ENCODE results near the gene STPG4. TPM values are rescaled to one million over a fixed set of nuclear protein-coding genes. Genes with fewer than 3 reads are reported as not detected.

The STPG4 gene
- polyA plus RNA-seq, 3 donors: 0.20 to 0.24 TPM; not detected in 1

DNA sequence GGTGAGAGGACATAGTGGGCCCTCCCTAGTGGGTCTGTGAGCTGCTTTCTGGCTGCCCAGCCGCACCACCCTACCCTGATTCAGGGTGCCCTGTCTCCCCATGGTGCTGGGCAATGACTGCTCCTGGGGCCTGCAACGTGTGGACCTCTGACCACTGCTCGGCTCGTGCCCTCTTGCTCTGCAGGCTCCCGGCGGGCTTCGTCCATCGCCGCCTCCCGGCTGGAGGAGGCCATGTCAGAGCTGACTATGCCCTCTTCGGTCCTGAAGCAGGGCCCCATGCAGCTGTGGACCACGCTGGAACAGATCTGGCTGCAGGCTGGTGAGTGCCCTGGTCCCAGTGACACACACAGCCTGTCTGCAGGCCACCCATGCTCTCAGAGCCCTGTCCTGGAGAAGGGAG is 103.5 kb downstream of the STPG4 start:
- DNase-seq: no peak
- peaks cover 14% of the 10 kb centered on the region for H3K79me2 ChIP-seq (ENCODE audit: insufficient read depth, low read length)
- H3K27ac Mint-ChIP-seq: peak overlapping the region in 4 of 7 donors; percentile 37 to 85 (median 62)
- TF ChIP-seq, protein P1, sequence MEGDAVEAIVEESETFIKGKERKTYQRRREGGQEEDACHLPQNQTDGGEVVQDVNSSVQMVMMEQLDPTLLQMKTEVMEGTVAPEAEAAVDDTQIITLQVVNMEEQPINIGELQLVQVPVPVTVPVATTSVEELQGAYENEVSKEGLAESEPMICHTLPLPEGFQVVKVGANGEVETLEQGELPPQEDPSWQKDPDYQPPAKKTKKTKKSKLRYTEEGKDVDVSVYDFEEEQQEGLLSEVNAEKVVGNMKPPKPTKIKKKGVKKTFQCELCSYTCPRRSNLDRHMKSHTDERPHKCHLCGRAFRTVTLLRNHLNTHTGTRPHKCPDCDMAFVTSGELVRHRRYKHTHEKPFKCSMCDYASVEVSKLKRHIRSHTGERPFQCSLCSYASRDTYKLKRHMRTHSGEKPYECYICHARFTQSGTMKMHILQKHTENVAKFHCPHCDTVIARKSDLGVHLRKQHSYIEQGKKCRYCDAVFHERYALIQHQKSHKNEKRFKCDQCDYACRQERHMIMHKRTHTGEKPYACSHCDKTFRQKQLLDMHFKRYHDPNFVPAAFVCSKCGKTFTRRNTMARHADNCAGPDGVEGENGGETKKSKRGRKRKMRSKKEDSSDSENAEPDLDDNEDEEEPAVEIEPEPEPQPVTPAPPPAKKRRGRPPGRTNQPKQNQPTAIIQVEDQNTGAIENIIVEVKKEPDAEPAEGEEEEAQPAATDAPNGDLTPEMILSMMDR (IDR thresholded peaks at IDR 0.05): no peak
- peaks cover 29% of the 10 kb centered on the region for H3K4me1 Mint-ChIP-seq
- H3K4me2 ChIP-seq (replicated peaks; ENCODE audit: extremely low read depth, low read length, poor library complexity, severe bottlenecking): no peak overlapping the region
- H3K27me3 Mint-ChIP-seq (ENCODE audit: low read depth in 3 of 3): peaks cover 0 to 2% (median 0%) of the 10 kb centered on the region in 3 donors
- no peaks in the 10 kb centered on the region for H3K9me3 ChIP-seq (replicated peaks in 1 of 2; ENCODE audit: control insufficient read depth in 1 of 2, insufficient read depth in 1 of 2, low read length in 2 of 2)
- WGBS (ENCODE audit: insufficient coverage): 96% methylated on average over 12 of the region's 12 CpGs
- peak overlapping the region in 1 of 2 donors; percentile 67 for H3K27ac ChIP-seq (ENCODE audit: low read depth in 1 of 2, low read length in 2 of 2)
- intact Hi-C loops (cut with micrococcal nuclease): no loop called here
- peaks cover 87 to 95% of the 10 kb centered on the region in 2 donors for H3K36me3 Mint-ChIP-seq
- H3K4me3 ChIP-seq (replicated peaks in 1 of 3; ENCODE audit: low read depth in 2 of 3, low read length in 3 of 3): no peak overlapping the region
- H3K36me3 ChIP-seq (replicated peaks in 1 of 2; ENCODE audit: control insufficient read depth in 1 of 2, insufficient read depth in 2 of 2, low read length in 2 of 2): peaks cover 78 to 90% of the 10 kb centered on the region in 2 donors
- H3K9ac ChIP-seq (ENCODE audit: insufficient read depth, low read length, poor library complexity, severe bottlenecking): no peak overlapping the region
- H3K9me3 Mint-ChIP-seq: no peaks in the 10 kb centered on the region
- H4K20me1 ChIP-seq (ENCODE audit: insufficient read depth, low read length): no peaks in the 10 kb centered on the region
- no peaks in the 10 kb centered on the region for H3K27me3 ChIP-seq (ENCODE audit: control insufficient read depth in 2 of 2, insufficient read depth in 2 of 2, low read length in 2 of 2)
- H2AFZ ChIP-seq (ENCODE audit: insufficient read depth, low read depth, low read length, poor library complexity, severe bottlenecking): no peak overlapping the region
- peaks cover 18 to 22% of the 10 kb centered on the region in 2 donors for H3K4me1 ChIP-seq (ENCODE audit: control insufficient read depth in 1 of 2, insufficient read depth in 2 of 2, low read length in 2 of 2)
- no peak overlapping the region for H3K4me3 Mint-ChIP-seq

DNA sequence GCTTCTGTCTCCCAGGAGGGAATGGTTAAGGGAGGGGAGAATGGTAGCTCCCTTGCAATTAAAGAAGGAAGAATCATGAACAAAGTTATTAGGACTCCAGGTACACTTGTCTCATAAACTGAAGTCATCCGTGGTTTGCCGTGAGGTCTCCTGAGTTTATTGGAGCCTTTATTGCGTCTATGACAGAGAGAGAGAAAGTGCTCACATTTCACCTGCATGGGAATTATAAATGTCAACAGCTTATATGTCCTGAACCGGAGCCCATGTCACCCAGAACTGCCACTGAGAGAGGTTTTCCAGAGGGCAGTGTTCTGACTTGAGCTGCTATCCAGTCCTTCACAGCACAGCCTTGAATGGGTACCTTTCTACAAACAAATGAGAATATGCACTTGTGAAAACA is 104.3 kb downstream of the STPG4 start:
- Mint-ChIP-seq H3K9me3 (no peaks in the 10 kb centered on the region), H3K27me3 (ENCODE audit: low read depth in 3 of 3) (no peaks in the 10 kb centered on the region), H3K4me1 (peaks cover 21% of the 10 kb centered on the region), H3K36me3 (peaks cover 90 to 98% of the 10 kb centered on the region in 2 donors), H3K4me3 (no peak overlapping the region), H3K27ac (peak overlapping the region in 4 of 7 donors; percentile 15 to 85 (median 50))
- Histone ChIP-seq H3K9ac (ENCODE audit: insufficient read depth, low read length, poor library complexity, severe bottlenecking) (no peak overlapping the region), H3K27me3 (ENCODE audit: control insufficient read depth in 2 of 2, insufficient read depth in 2 of 2, low read length in 2 of 2) (no peaks in the 10 kb centered on the region), H3K9me3 (replicated peaks in 1 of 2; ENCODE audit: control insufficient read depth in 1 of 2, insufficient read depth in 1 of 2, low read length in 2 of 2) (no peaks in the 10 kb centered on the region), H3K4me3 (replicated peaks in 1 of 3; ENCODE audit: low read depth in 2 of 3, low read length in 3 of 3) (no peak overlapping the region), H2AFZ (ENCODE audit: insufficient read depth, low read depth, low read length, poor library complexity, severe bottlenecking) (no peak overlapping the region), H4K20me1 (ENCODE audit: insufficient read depth, low read length) (no peaks in the 10 kb centered on the region), H3K27ac (ENCODE audit: low read depth in 1 of 2, low read length in 2 of 2) (peak overlapping the region in 1 of 2 donors; percentile 67), H3K36me3 (replicated peaks in 1 of 2; ENCODE audit: control insufficient read depth in 1 of 2, insufficient read depth in 2 of 2, low read length in 2 of 2) (peaks cover 86 to 98% of the 10 kb centered on the region in 2 donors), H3K4me2 (replicated peaks; ENCODE audit: extremely low read depth, low read length, poor library complexity, severe bottlenecking) (no peak overlapping the region), H3K79me2 (ENCODE audit: insufficient read depth, low read length) (peaks cover 14% of the 10 kb centered on the region), H3K4me1 (ENCODE audit: control insufficient read depth in 1 of 2, insufficient read depth in 2 of 2, low read length in 2 of 2) (peaks cover 10 to 14% of the 10 kb centered on the region in 2 donors)
- WGBS (ENCODE audit: insufficient coverage): 100% methylated on average over 3 of the region's 4 CpGs
- intact Hi-C loops (cut with micrococcal nuclease): no loop called here
- TF ChIP-seq, protein P1 (IDR thresholded peaks at IDR 0.05): no peak
- no peak for DNase-seq

Data from CD14-positive monocyte (primary cell).